K562 (cell line): Measurements from ENCODE around the gene ARHGEF38. TPM values are rescaled to one million over a fixed set of nuclear protein-coding genes. Genes with fewer than 3 reads are reported as not detected.

ENCODE experiments used
- BHLHE40 ChIP-seq: IDR thresholded peaks from 2 replicates; pipeline ENCODE4 v1.6.1; 2011; ENCODE audit warnings: low read length, improper control_type of control experiment
- E2F5 ChIP-seq: sonication (generic); formaldehyde crosslinking; IDR thresholded peaks from 2 replicates; pipeline ENCODE4 v1.8.0; 2022; ENCODE audit warnings: mild to moderate bottlenecking, missing genetic modification reagents
- ELK3 ChIP-seq: fragments of 450-650 bp; formaldehyde crosslinking; IDR thresholded peaks from 2 replicates; pipeline ENCODE4 v1.4.0; 2020; ENCODE audit warnings: mild to moderate bottlenecking
- GATAD2A ChIP-seq: fragments of 450-650 bp; IDR thresholded peaks from 2 replicates; pipeline ENCODE4 v1.6.1; 2017
- HINFP ChIP-seq: fragments of 450-650 bp; conservative IDR thresholded peaks from 2 replicates; pipeline ENCODE4 v1.6.1; 2016; ENCODE audit warnings: missing genetic modification characterization, low read depth, mild to moderate bottlenecking, control low read depth, missing compliant biosample characterization
- ILK ChIP-seq: fragments of 450-650 bp; IDR thresholded peaks from 2 replicates; pipeline ENCODE4 v1.6.1; 2016; ENCODE audit warnings: missing genetic modification characterization, low read depth, mild to moderate bottlenecking, missing compliant biosample characterization, moderate library complexity, borderline replicate concordance
- KAT2B ChIP-seq: IDR thresholded peaks from one replicate; pipeline ENCODE4 v1.6.1; 2012; ENCODE audit warnings: low read depth, mild to moderate bottlenecking, control low read depth, inconsistent platforms, low read length, moderate library complexity
- KDM2B ChIP-seq: fragments of 250-450 bp; sonication (Bioruptor Pico); IDR thresholded peaks from 2 replicates; pipeline ENCODE4 v1.8.0; 2021; ENCODE audit warnings: mild to moderate bottlenecking, moderate library complexity
- MBD1 ChIP-seq: fragments of 250-450 bp; sonication (Bioruptor Pico); IDR thresholded peaks from 2 replicates; pipeline ENCODE4 v1.8.0; 2022; ENCODE audit warnings: inconsistent platforms
- MECOM ChIP-seq: fragments of 250-450 bp; sonication (Bioruptor Pico); IDR thresholded peaks from 2 replicates; pipeline ENCODE4 v1.8.0; 2022; ENCODE audit warnings: inconsistent platforms
- NFE2 ChIP-seq: IDR thresholded peaks from 2 replicates; pipeline ENCODE4 v1.6.1; 2014; ENCODE audit warnings: antibody characterized with exemption, low read depth
- RBM39 ChIP-seq: fragments of 200-400 bp; formaldehyde crosslinking; optimal IDR thresholded peaks from 2 replicates; pipeline ENCODE3; 2018; ENCODE audit warnings: low read depth, low read length
- SOX6 ChIP-seq: fragments of 450-650 bp; IDR thresholded peaks from 2 replicates; pipeline ENCODE4 v1.6.1; 2014; ENCODE audit warnings: mild to moderate bottlenecking
- TCF15 ChIP-seq: fragments of 250-450 bp; sonication (Bioruptor Pico); IDR thresholded peaks from 2 replicates; pipeline ENCODE4 v1.8.0; 2022; ENCODE audit warnings: moderate library complexity, mild to moderate bottlenecking, inconsistent platforms
- USF1 ChIP-seq: sonication (generic); formaldehyde crosslinking; IDR thresholded peaks from 2 replicates; pipeline ENCODE4 v1.9.0; 2022; ENCODE audit warnings: mild to moderate bottlenecking, missing genetic modification reagents
- ZMIZ1 ChIP-seq, 2 experiments: fragments of 150-350 bp in 1 of 2; IDR thresholded peaks; 2 replicates each; pipeline ENCODE4 v1.6.1; 2012 to 2016; ENCODE audit warnings: low read depth in 2 of 2, low read length in 2 of 2, mild to moderate bottlenecking in 1 of 2, moderate library complexity in 1 of 2
- ZNF445 ChIP-seq: fragments of 250-450 bp; sonication (Bioruptor Pico); IDR thresholded peaks from 2 replicates; pipeline ENCODE4 v1.4.0; 2020; ENCODE audit warnings: low read depth, mild to moderate bottlenecking, moderate library complexity
- polyA plus RNA-seq, 8 experiments: library from polyadenylated mRNA; depleted of rRNA in 4 of 8; stranded (reverse) in 5 of 8; unstranded in 3 of 8; fragments of >200 nt; fragmentation: Nextera tagmentation in 2 of 8; fragmentation: Illumina TruSeq in 1 of 8; extraction: Ambion mirVana in 2 of 8; extraction: Trizol in 1 of 8; gene quantifications; 2 replicates each; pipeline versions ENCODE4 v1.2.1 to v1.2.3, GENCODE V29; 2011 to 2014; ENCODE audit warnings: inconsistent platforms in 1 of 8, missing spikeins in 1 of 8
- total RNA-seq, 7 experiments: library from RNA; depleted of rRNA in 6 of 7; stranded (reverse); fragments of >200 nt in 6 of 7; fragmentation: Illumina TruSeq in 2 of 7; extraction: Trizol in 2 of 7; gene quantifications; 2 replicates each; pipeline versions ENCODE4 v1.2.1 to v1.2.3, GENCODE V29; 2011 to 2021; ENCODE audit warnings: low replicate concordance in 1 of 7

The ARHGEF38 gene
- total and polyA plus RNA-seq, 9 of the 15 experiments (the other 6 are each of a cell fraction or from before 2014, with no cell fraction given) = 0.17 TPM; not detected in 8

GRCh38 chr4:105708181-105709080 is 156.0 kb downstream of the ARHGEF38 start, which contains the start of the genes GSTCD and INTS12 (continued):
- TF ChIP-seq HINFP (tag) = no peak
- no peak for TF ChIP-seq KDM2B (CRISPR knock-in tag)
- TF ChIP-seq NFE2 = no peak
- no peak; a peak in 1 of 4 replicates for TF ChIP-seq ZMIZ1 (IDR thresholded peaks at IDR 0.05; ENCODE audit: low read depth in 2 of 2, low read length in 2 of 2)
- no peak for TF ChIP-seq TCF15 (CRISPR knock-in tag)
- no peak for TF ChIP-seq ELK3 (CRISPR knock-in tag)
- peak; percentile 84; the same call in 1 of the 2 replicates for TF ChIP-seq GATAD2A
- peak; percentile 35 for TF ChIP-seq E2F5
- no peak for TF ChIP-seq ZNF445 (CRISPR knock-in tag)
- TF ChIP-seq MBD1 (CRISPR knock-in tag) = no peak
- TF ChIP-seq BHLHE40 = peak; percentile 53; the same call in 1 of the 2 replicates
- no peak for TF ChIP-seq KAT2B
- peak; percentile 77 for TF ChIP-seq SOX6
- no peak for TF ChIP-seq USF1 (CRISPR knock-in tag)
- TF ChIP-seq RBM39 = no peak
- TF ChIP-seq ILK (tag) = no peak
- TF ChIP-seq MECOM (CRISPR knock-in tag) = no peak
